Mononuclear cell (primary cell): ENCODE data around the gene MTMR11. TPM values are rescaled to one million over a fixed set of nuclear protein-coding genes. Genes with fewer than 3 reads are reported as not detected.
"Not testable (repeated sequence)": the region's sequence is repeated elsewhere in the genome, so short reads cannot be mapped to it uniquely, and the experiment has no call there.

Experiments
- H3K27me3 ChIP-seq: 2 replicates; pipeline ENCODE4 v1.6.0; 2011; ENCODE audit warnings: low read length, control low read depth; ENCODE audit not compliant: insufficient read depth
- H3K4me1 ChIP-seq: 2 replicates; pipeline ENCODE4 v1.5.1; 2011; ENCODE audit warnings: mild to moderate bottlenecking, low read length, control low read depth; ENCODE audit not compliant: insufficient read depth
- H3K4me3 ChIP-seq: 2 replicates; pipeline ENCODE4 v1.5.1; 2011; ENCODE audit warnings: mild to moderate bottlenecking, low read length, moderate library complexity
- H3K9me3 ChIP-seq: 2 replicates; pipeline ENCODE4 v1.5.1; 2011; ENCODE audit warnings: low read depth, mild to moderate bottlenecking, control low read depth, low read length
- total RNA-seq: library from RNA; depleted of rRNA; stranded (reverse); fragments of >200 nt; gene quantifications from one replicate; pipeline ENCODE4 v1.2.3, GENCODE V29; 2012

MTMR11 gene, protein sequence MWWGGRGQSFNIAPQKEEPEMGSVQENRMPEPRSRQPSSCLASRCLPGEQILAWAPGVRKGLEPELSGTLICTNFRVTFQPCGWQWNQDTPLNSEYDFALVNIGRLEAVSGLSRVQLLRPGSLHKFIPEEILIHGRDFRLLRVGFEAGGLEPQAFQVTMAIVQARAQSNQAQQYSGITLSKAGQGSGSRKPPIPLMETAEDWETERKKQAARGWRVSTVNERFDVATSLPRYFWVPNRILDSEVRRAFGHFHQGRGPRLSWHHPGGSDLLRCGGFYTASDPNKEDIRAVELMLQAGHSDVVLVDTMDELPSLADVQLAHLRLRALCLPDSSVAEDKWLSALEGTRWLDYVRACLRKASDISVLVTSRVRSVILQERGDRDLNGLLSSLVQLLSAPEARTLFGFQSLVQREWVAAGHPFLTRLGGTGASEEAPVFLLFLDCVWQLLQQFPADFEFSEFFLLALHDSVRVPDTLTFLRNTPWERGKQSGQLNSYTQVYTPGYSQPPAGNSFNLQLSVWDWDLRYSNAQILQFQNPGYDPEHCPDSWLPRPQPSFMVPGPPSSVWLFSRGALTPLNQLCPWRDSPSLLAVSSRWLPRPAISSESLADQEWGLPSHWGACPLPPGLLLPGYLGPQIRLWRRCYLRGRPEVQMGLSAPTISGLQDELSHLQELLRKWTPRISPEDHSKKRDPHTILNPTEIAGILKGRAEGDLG
- 22.9 TPM for total RNA-seq

DNA sequence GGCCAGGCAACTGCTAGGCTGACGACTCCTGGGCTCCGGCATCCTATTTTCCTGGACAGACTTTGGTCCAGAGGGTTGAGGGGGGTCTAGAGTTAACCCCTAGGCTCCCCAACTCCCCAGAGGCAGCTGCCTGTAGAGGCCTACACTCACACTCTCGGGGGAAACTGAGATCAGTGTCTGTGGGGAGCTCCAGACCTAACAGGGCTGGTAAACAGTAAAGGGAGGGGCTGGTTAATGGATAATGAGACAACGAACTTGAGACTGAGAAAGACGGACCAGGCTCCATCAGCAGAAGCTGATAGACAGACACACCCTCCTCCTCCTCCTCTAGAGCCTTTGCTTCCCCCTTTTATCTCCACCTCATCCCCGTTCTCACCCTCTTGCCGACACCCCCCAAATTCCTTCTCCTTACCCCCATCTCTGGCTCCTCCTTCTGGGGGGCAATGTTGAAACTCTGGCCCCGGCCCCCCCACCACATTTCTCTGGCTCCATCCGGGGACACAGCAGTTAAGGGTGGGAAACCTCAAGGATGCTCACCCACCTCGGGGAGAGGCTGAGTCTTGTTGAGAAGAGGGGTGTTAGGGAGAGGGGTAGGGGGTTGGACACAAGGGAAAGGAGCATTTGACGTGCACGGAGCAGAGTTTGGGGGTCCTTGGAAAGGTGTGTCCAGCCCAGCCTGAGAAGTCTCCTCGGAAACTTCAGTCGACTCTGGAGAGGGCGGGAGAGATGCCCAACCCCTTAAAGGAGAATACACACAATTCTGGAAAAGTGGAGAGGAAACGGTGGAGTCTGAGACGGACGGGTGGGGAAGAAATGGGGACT lies at the start of gene MTMR11:
MTMR11 (minus strand) TSS at position 710 of the 822 bp plus-strand sequence; CDS start at position 478, 232 bp downstream.
- Histone ChIP-seq H3K4me1 (peaks cover 40% of the 10 kb centered on the region), H3K27me3 (no peaks in the 10 kb centered on the region), H3K4me3 (no peak within 1 kb of the TSS), H3K9me3 (no peaks in the 10 kb centered on the region)

DNA sequence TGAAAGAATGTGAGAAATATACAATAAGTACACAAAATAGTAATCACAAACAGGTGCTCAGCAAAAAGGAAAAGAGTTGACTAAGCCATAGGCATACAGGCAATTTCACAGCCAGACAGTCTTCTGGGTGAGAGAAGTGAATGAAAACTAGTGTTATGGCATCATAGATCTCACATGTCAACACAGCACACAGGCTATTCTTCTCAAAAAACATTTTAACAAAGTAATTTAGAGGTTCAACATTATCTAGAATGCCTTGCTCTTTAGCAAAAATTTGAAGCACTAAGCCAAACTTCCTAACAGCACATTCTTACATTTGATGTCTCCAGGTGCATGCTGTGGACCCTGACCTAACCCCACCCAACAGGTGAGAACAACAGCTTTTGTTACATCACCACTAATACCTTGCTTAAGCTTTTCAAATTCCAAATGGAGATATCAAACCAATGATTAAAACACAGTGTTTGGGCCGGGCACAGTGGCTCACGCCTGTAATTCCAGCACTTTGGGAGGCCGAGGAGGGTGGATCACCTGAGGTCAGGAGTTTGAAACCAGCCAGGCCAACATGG lies 43.4 kb upstream of the MTMR11 start:
- Histone ChIP-seq H3K4me1 (no peaks in the 10 kb centered on the region), H3K9me3 (no peaks in the 10 kb centered on the region), H3K27me3 (peaks cover 63% of the 10 kb centered on the region), H3K4me3 (no peak overlapping the region)

DNA sequence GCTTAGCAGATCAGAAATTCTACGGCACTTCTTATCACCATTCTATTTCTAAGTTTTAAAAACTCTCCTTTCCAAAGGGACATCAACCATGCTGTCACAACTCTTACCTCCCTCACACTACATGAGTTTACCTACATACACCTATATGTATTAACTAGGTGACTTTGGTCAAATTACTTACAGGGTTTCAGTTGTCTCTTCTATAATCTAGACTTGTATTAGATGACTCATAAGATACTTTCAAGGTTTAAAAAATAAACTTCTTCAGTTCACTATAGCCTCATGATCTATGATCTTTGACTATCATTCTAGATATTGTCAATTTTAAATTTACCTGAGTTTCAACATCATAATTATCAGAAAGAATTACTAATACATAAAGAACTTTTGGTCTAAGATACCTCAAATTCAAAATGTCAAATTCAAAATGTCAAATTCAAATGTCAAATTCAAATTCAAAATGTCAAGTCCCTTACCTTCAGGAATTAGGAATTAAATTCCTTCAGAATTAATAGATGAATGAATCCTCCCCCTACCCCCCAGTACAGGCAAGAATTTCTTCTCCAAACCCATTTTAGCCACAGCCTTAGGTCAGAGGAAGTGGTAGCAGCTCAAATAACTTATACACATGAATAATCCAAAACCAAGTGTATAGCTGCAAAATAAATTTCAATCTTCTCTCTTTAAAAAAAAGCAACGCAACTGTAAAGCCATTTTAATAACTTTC lies 42.7 kb upstream of the MTMR11 start:
- no peak overlapping the region for H3K4me3 ChIP-seq
- H3K4me1 ChIP-seq: no peaks in the 10 kb centered on the region
- no peaks in the 10 kb centered on the region for H3K9me3 ChIP-seq
- peaks cover 57% of the 10 kb centered on the region for H3K27me3 ChIP-seq

DNA sequence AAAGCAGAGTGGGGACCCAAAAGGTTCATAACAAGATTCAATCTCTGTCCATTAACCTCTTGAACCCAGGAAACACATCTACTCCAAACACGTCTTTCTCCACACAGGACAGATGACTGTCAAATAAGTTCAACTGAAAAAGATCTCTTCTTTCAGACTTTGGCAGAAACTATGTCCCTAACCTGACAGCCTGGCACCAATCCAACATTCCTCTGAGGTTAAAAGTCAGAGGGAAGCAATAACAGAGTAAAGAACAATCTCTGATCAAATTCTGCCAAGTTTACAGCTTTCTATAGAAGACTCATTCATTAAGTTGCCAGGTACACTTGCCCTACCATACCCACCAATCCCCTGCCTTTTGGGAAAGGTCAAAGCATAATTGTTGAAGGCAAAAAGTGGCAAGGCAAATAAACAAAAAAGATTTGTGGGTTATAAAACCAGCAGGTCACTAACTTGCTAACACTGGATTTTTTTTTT lies 41.9 kb upstream of the MTMR11 start:
- H3K9me3 ChIP-seq: no peaks in the 10 kb centered on the region
- no peaks in the 10 kb centered on the region for H3K4me1 ChIP-seq
- no peak overlapping the region for H3K4me3 ChIP-seq
- H3K27me3 ChIP-seq: peaks cover 51% of the 10 kb centered on the region

DNA sequence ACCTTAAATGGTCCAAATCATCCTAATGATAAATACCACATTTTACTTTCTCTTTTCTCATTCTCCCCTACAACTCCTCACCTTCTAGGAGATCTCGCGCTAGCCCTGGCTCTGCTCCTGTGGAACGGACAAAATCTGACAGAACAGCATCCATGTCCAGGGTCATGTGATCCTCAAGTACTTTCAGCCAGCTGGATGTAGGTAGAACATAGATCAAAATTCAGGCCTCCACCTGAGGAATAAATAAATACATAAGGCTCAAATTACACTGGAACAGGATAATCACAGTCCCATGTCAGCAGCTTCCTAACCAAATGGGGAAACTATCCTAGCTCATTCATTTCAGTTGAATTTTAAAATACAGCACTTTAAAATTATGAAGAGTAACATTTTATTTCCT lies 40.7 kb upstream of the MTMR11 start:
- peaks cover 42% of the 10 kb centered on the region for H3K27me3 ChIP-seq
- no peaks in the 10 kb centered on the region for H3K9me3 ChIP-seq
- no peak overlapping the region for H3K4me3 ChIP-seq
- no peaks in the 10 kb centered on the region for H3K4me1 ChIP-seq

DNA sequence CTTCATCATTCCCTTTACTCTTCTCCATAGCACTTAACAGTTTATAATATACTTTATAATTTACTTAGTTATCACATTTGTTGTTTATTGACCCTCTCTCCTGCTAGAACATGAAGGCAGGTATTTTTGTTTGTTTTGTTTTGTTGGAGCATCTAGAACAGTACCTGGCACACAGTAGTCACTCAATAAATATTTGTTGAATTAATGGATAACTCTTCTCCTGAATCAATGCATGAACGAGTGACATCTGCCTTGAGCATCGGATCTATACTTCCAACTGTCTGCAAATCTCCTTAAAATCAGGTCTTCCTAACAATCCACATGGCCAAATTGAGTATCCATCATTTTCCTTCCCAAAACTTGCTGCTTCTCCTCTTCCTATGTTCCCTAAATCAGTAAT lies 35.9 kb upstream of the MTMR11 start:
- Histone ChIP-seq H3K9me3 (no peaks in the 10 kb centered on the region), H3K4me3 (no peak overlapping the region), H3K4me1 (no peaks in the 10 kb centered on the region), H3K27me3 (peaks cover 7% of the 10 kb centered on the region)

DNA sequence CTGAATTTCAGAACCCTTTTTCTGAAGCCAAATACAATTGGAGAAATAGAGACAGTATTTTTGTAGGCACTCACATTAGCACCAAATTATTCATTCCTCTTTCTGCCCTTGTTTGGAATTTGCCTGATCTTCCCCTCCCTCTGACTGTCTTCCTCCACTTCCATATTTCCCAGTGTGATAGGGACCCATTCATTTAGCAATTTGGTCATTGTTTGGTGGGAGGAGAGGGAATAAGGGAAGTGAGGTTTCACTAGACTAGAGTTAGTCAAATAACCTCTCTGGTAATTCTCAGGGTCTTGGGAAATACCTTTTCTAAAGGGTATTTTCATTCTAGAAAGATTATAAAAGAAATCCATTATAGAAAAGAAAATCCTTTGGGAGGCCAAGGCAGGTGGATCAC lies 31.0 kb upstream of the MTMR11 start:
- Histone ChIP-seq H3K9me3 (no peaks in the 10 kb centered on the region), H3K4me3 (no peak overlapping the region), H3K27me3 (peaks cover 12% of the 10 kb centered on the region), H3K4me1 (peaks cover under 1% of the 10 kb centered on the region)

DNA sequence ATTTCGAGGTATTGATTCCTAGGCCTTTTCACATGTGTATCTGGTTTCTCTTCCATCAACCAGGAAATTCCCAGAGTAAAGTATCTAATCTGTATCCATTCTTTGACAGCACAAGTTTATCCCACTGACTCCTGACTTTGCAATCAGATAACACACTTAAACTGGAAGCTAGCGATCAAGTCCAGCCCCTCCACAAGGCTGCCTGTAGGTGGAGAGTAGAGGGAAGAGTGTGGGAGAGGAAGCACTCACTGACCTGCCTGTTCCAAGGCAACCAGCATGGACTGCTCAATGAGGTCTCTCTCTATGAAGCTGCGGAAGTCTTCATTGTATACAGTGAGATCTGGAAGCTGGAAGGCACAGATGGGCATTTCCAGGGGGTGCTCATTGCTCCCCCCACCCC lies 30.4 kb upstream of the MTMR11 start:
- Histone ChIP-seq H3K27me3 (peaks cover 12% of the 10 kb centered on the region), H3K9me3 (no peaks in the 10 kb centered on the region), H3K4me3 (no peak overlapping the region), H3K4me1 (peaks cover 6% of the 10 kb centered on the region)

DNA sequence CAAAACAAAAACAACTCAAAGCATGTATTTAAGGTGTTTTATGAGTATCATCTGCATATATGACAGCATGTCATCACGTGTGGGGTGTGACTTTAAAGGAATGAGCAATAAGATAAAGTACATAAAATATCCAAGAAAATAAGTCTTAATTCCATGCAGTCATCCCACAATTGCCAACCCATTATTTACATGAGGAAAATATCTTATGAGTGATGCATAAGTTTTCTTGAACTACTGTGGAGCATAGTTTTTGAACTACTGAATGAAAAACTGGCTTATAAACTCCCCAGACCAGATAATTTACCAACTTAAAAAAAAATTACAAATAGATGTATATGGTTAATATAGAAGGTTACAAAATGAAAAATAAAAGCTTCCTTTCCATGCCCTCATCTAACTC lies 29.7 kb upstream of the MTMR11 start:
- H3K4me3 ChIP-seq: no peak overlapping the region
- H3K27me3 ChIP-seq: peaks cover 12% of the 10 kb centered on the region
- H3K4me1 ChIP-seq: peaks cover 8% of the 10 kb centered on the region
- no peaks in the 10 kb centered on the region for H3K9me3 ChIP-seq

DNA sequence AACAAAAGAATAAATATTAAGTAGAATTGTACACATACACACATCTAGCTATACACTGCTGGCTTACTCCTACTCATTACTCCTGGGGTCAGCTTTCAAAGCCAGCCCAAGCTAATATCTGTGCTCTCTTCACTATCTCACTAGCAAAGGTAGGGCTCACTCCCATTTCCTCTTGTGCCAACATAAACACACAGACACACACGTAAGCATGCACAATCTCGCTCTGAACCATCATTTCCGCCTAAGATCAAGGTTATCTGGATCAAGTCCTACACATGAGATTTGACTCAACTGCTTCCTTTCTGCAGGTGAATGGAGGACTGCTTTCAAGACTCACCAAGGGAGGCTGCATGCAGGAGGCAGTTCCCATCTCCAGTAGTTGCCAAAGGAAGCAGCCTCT lies 28.8 kb upstream of the MTMR11 start:
- no peak overlapping the region for H3K4me3 ChIP-seq

DNA sequence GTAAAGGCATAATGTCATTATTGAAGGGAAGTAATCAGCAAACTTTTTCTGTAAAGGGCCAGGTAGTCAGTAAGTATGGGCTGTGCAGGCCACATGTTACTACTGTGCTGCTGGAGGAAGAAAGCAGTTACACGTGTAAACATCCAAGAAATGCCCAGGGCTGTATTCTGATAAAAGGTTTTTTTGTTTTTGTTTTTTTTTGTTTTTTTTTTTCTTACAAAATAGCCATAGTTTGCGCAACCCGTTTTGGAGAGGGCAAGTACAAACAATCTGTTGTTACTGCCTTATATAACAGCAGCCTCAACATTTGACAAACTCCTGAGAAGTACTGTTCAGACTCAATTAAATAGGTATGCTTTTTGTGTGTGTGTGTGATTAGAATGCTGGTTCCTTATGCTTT lies 26.7 kb upstream of the MTMR11 start:
- Histone ChIP-seq H3K9me3 (no peaks in the 10 kb centered on the region), H3K4me3 (no peak overlapping the region), H3K27me3 (peaks cover 12% of the 10 kb centered on the region), H3K4me1 (peaks cover 8% of the 10 kb centered on the region)

More for the DNA sequence above, 28.8 kb upstream of the MTMR11 start:
- peaks cover 12% of the 10 kb centered on the region for H3K27me3 ChIP-seq
- peaks cover 8% of the 10 kb centered on the region for H3K4me1 ChIP-seq
- H3K9me3 ChIP-seq: no peaks in the 10 kb centered on the region

DNA sequence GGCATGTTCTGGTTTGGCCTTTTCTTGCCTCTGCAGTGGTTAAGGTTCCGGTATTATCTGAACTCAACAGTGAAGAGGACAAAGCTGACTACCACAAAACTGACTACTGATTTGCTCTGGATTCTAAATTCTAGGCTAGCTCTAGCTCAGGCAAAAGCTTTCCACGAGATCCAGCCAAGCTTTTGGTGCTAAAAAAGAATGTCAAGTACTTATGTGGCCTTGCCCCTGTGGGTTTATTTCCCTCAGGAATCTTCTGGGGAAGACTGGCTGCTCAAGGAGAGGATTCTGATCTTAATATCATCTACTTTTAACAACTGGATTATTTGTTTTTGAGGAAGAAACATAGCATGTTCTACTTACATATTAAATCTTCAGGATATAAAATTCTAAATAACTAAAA lies 26.1 kb upstream of the MTMR11 start:
- peaks cover 8% of the 10 kb centered on the region for H3K4me1 ChIP-seq
- no peak overlapping the region for H3K4me3 ChIP-seq
- peaks cover 12% of the 10 kb centered on the region for H3K27me3 ChIP-seq
- no peaks in the 10 kb centered on the region for H3K9me3 ChIP-seq

DNA sequence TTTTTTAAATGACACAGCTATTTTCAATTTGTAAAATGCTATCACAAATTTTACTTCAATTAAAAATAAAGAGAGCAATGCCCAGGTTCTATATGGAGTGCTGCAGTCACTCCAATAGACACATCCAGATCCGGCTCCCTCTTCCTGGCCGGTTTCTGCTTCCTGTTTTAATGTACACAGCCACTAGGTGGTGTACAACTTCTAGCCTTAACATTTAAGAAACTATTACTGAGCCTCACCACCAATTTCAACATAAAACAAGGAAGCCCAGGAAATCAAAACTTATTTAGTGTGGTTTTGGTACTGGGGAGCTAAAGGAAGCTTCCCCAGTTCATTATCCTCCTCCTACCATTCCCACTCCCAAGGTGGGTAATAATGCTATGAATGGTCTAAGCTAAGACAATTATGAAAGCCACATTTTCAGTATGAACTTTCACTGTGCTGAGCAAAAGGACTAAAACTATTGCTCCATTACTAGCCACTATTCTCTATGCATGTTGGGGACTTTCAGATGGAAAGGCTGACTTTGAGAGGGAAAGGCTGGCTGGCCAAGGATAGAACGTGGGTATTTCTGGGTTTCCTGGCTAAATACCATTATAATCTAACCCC lies 25.5 kb upstream of the MTMR11 start:
- Histone ChIP-seq H3K4me3 (no peak overlapping the region), H3K27me3 (peaks cover 12% of the 10 kb centered on the region), H3K9me3 (no peaks in the 10 kb centered on the region), H3K4me1 (peaks cover 8% of the 10 kb centered on the region)

DNA sequence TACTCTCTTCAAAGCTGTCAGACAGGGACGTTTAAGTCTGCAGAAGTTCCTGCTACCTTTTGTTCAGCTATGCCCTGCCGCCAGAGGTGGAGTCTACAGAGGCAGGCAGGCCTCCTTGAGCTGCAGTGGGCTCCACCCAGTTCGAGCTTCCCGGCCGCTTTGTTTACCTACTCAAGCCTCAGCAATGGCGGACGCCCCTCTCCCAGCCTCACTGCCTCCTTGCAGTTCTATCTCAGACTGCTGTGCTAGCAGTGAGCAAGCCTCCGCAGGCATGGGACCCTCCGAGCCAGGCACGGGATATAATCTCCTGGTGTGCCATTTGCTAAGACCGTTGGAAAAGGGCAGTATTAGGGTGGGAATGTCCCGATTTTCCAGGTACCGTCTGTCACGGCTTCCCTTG lies 20.9 kb upstream of the MTMR11 start:
- not testable (repeated sequence) for H3K4me1 ChIP-seq, H3K9me3 ChIP-seq, H3K27me3 ChIP-seq, H3K4me3 ChIP-seq
